Activated T-cell treated with anti-CD3 and anti-CD28 coated beads, Interleukin-2, amount 50 U/mL, for 4 hours (primary cell): ENCODE data around the gene RASL12. TPM values are rescaled to one million over a fixed set of nuclear protein-coding genes. Genes with fewer than 3 reads are reported as not detected.
A peak's percentile ranks its signal among the peaks of the same experiment; 100 is the strongest.
"Not testable (repeated sequence)": the region's sequence is repeated elsewhere in the genome, so short reads cannot be mapped to it uniquely, and the experiment has no call there.

Experiments used
- ATAC-seq, 2 donors: fragments of 200-7000 bp; cut with Tn5 transposase; one replicate each; pipeline ENCODE4 v1.10.0; 2021
- DNase-seq: peaks from one replicate; pipeline ENCODE4 v3.0.0-alpha.2; 2020
- H3K27me3 Mint-ChIP-seq: one replicate; pipeline ENCODE4 v1.8.0; 2021; ENCODE audit warnings: low read depth, mixed read lengths
- H3K36me3 Mint-ChIP-seq: one replicate; pipeline ENCODE4 v1.8.0; 2022; ENCODE audit warnings: mixed read lengths; ENCODE audit not compliant: insufficient read depth
- H3K4me1 Mint-ChIP-seq: one replicate; pipeline ENCODE4 v1.8.0; 2021; ENCODE audit warnings: low read depth, mixed read lengths
- H3K4me3 Mint-ChIP-seq: one replicate; pipeline ENCODE4 v1.8.0; 2021; ENCODE audit warnings: mild to moderate bottlenecking, moderate library complexity, mixed read lengths
- H3K9me3 Mint-ChIP-seq: one replicate; pipeline ENCODE4 v1.8.0; 2021; ENCODE audit warnings: mixed read lengths
- total RNA-seq, 3 donors: library from RNA; stranded (reverse); gene quantifications; one replicate each; pipeline ENCODE4 v1.2.1, GENCODE V29; 2021

RASL12 gene, protein sequence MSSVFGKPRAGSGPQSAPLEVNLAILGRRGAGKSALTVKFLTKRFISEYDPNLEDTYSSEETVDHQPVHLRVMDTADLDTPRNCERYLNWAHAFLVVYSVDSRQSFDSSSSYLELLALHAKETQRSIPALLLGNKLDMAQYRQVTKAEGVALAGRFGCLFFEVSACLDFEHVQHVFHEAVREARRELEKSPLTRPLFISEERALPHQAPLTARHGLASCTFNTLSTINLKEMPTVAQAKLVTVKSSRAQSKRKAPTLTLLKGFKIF
- not detected for total RNA-seq

DNA sequence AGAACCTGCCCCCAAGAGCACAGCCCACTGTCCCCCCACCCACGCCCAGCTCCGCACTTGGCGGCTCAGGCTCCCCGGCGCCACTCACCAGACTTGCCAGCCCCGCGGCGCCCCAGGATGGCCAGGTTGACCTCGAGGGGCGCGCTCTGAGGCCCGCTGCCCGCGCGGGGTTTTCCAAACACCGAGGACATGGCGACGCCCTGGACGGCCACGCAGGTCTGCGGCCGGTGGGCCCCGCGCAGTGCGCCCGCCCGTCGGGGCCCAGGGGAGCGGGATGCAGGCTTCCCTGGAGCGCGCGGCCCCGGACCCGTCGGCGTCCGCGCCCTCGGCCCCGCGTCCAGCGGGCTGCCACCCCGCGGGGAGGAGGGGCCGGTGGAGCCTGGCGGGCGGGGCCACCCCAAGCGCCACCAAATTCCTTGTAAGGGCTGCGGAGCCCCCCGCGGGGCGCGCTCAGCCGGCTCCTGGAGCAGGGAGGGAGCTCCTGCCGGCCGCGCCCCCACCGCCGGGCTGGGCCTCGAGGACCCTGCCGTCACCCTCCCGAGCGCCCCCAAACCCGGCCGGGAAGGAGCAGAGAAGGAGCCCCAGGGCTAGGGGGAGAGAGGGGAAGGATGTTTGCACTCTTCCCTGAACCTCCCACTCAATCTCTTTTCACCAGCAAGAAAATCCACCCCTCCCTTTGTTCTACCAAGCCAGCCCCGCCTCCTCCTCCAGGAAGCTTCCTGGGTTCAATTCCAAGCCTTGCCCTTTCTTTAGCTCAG is at the start of gene RASL12:
Gene RASL12 (minus strand): TSS at position 347 of the 758 bp plus-strand sequence. CDS start 156 bp downstream, at position 191.
- Mint-ChIP-seq H3K9me3 (no peaks in the 10 kb centered on the region), H3K4me1 (peaks cover 8% of the 10 kb centered on the region), H3K4me3 (peak within 1 kb of the TSS; percentile 42), H3K36me3 (no peaks in the 10 kb centered on the region), H3K27me3 (peaks cover 39% of the 10 kb centered on the region)
- DNase-seq (no peak), ATAC-seq (peak; percentile 18 to 32)

DNA sequence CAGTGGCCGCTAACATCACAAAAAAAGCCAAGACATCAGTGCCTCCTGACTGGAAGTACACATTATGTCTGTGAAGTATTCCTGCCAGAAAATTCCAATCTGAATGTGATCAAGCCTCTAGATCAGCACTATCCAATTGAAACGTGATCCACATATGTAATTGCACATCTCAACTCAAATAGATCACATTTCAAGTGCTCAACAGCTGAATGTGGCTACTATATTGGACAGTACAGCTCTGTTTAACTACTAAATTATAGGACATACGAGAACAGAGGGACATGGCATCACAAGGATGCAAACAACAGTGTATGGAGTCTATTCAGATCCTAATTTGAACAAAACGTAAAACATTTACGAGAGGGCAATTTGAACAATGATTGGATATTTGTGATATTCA is 47.8 kb upstream of the RASL12 start:
- Mint-ChIP-seq H3K27me3 (no peaks in the 10 kb centered on the region), H3K4me1 (no peaks in the 10 kb centered on the region), H3K36me3 (peaks cover 49% of the 10 kb centered on the region)

GRCh38 chr15:65115086-65115485 is 47.3 kb upstream of the RASL12 start, which contains the start of gene UBAP1L:
Gene UBAP1L, minus strand, starts transcription at chr15:65115200. Its CDS starts 8,985 bp downstream, at chr15:65106215.
- Mint-ChIP-seq H3K4me3 (no peak within 1 kb of the TSS), H3K36me3 (peaks cover 49% of the 10 kb centered on the region), H3K4me1 (no peaks in the 10 kb centered on the region), H3K9me3 (no peaks in the 10 kb centered on the region), H3K27me3 (no peaks in the 10 kb centered on the region)
- ATAC-seq: no peak
- no peak for DNase-seq

More for the DNA sequence above, 47.8 kb upstream of the RASL12 start:
- Mint-ChIP-seq H3K9me3 (no peaks in the 10 kb centered on the region), H3K4me3 (no peak overlapping the region)
- DNase-seq (no peak), ATAC-seq (no peak)

DNA sequence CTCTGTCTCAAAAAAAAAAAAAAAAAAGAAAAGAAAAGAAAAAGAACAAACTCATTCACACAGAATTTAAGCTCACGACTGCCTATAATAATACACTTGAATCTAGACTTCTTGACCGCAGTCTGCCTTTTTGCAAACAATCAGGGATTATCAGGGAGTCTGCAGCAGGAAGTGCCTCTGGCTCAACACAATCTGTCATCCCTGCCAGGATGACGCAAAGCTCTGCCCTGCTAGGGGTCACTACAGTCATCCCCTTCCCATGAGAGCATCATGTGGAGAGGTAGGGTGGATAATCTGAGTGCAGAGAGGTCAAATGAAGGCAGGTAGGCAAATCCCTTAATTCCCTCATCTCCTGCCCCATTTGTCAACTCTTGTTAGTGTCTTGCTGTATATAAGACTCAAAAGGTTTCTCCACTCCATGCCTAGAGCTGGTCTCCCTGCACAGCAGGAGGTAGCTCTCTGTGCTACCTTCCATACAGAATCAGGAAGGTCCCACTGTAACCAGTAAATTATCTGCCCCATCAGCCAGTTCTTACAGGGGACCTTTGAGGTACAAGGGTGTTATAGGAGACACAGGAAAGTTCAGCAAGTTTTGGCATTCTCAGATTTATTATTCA is 43.0 kb upstream of the RASL12 start:
- Mint-ChIP-seq H3K4me1 (no peaks in the 10 kb centered on the region), H3K27me3 (no peaks in the 10 kb centered on the region), H3K36me3 (peaks cover 28% of the 10 kb centered on the region), H3K4me3 (no peak overlapping the region), H3K9me3 (no peaks in the 10 kb centered on the region)
- ATAC-seq: no peak
- DNase-seq: no peak

GRCh38 chr15:65106011-65106590 is 38.3 kb upstream of the RASL12 start:
- no peak overlapping the region for H3K4me3 Mint-ChIP-seq
- H3K36me3 Mint-ChIP-seq: peaks cover 17% of the 10 kb centered on the region
- peaks cover 5% of the 10 kb centered on the region for H3K4me1 Mint-ChIP-seq
- H3K27me3 Mint-ChIP-seq: no peaks in the 10 kb centered on the region
- no peaks in the 10 kb centered on the region for H3K9me3 Mint-ChIP-seq
- ATAC-seq (no peak), DNase-seq (no peak)

DNA sequence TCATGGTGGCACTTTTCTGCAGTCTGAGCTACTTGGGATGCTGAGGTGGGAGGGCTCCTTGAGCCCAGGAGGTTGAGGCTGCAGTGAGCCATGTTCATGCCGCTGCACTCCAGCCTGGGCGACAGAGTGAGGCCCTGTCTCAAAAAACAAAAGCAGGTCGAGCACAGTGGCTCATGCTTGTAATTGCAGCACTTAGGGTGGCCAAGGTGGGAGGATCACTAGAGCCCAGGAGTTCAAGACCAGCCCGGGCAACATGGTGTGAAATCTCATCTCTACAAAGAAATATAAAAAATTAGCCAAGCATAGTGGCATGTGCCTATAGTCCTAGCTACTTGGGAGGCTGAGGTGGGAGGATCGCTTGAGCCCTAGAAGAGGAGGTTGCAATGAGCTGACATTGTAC is 37.2 kb upstream of the RASL12 start:
- H3K36me3 Mint-ChIP-seq: peaks cover 14% of the 10 kb centered on the region
- no peaks in the 10 kb centered on the region for H3K27me3 Mint-ChIP-seq
- H3K4me1 Mint-ChIP-seq: peaks cover 5% of the 10 kb centered on the region
- DNase-seq: no peak
- H3K4me3 Mint-ChIP-seq: no peak overlapping the region
- no peak for ATAC-seq
- H3K9me3 Mint-ChIP-seq: no peaks in the 10 kb centered on the region

DNA sequence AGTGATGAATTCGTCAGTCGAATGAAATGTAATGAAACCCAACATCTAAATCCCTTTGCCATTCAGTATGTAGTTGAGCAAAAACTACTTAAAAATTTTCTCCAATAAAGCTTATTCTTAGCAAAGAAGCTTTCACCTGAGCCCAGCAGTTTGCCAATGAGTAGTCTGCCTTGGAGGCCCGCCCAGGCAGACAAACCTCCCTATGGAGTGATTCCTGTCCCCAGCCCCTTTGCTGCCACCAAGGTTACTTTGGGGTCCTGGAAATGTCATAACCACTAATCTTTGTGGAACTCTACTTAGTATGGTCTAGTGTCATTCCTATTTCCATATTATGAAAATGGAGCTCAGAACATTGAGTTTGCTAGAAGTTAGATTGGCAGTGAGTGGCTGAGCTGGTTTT is 35.1 kb upstream of the RASL12 start:
- no peak for DNase-seq
- Mint-ChIP-seq H3K27me3 (no peaks in the 10 kb centered on the region), H3K4me3 (no peak overlapping the region), H3K36me3 (peaks cover 26% of the 10 kb centered on the region), H3K9me3 (no peaks in the 10 kb centered on the region), H3K4me1 (peaks cover 5% of the 10 kb centered on the region)
- ATAC-seq: no peak

- DNase-seq (no peak), ATAC-seq (no peak)
- H3K27me3 Mint-ChIP-seq: no peaks in the 10 kb centered on the region
- peaks cover 5% of the 10 kb centered on the region for H3K4me1 Mint-ChIP-seq
- no peaks in the 10 kb centered on the region for H3K9me3 Mint-ChIP-seq
- peaks cover 26% of the 10 kb centered on the region for H3K36me3 Mint-ChIP-seq
- no peak overlapping the region for H3K4me3 Mint-ChIP-seq
Observed at GRCh38 chr15:65101891-65102708, 34.3 kb upstream of the RASL12 start.

- Mint-ChIP-seq H3K4me1 (peaks cover 5% of the 10 kb centered on the region), H3K4me3 (no peak overlapping the region), H3K9me3 (no peaks in the 10 kb centered on the region), H3K27me3 (no peaks in the 10 kb centered on the region), H3K36me3 (peaks cover 26% of the 10 kb centered on the region)
- ATAC-seq: no peak
- peak; percentile 52 for DNase-seq
Observed at GRCh38 chr15:65101411-65101890, 33.7 kb upstream of the RASL12 start.

- ATAC-seq (no peak), DNase-seq (no peak)
- H3K4me3 Mint-ChIP-seq: no peak overlapping the region
- H3K4me1 Mint-ChIP-seq: peaks cover 5% of the 10 kb centered on the region
- no peaks in the 10 kb centered on the region for H3K9me3 Mint-ChIP-seq
- no peaks in the 10 kb centered on the region for H3K27me3 Mint-ChIP-seq
- peaks cover 28% of the 10 kb centered on the region for H3K36me3 Mint-ChIP-seq
Observed at GRCh38 chr15:65100442-65100841, 32.7 kb upstream of the RASL12 start.

- not testable (repeated sequence) for H3K9me3 Mint-ChIP-seq
Observed at GRCh38 chr15:65099801-65100200, 32.0 kb upstream of the RASL12 start.

DNA sequence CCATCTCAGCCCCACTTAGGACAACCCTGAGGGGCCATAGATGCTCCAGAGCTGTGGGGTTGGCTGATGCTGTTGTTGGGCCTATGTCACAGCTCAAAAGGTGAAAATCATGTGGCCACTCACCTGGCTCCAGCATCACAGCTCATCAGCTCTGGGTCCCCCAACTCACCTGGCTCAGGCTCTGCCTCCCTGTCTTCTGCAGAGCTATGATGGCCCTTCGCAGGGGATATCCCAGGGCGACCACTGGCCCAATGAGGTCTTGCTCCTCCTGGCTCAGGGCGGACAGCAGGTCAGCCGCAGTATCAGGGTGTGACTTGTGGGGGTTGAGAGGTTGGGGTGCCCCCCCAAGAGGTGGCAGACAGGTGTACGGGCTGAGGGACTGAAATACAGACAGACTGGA is 31.5 kb upstream of the RASL12 start:
- H3K4me3 Mint-ChIP-seq: no peak overlapping the region
- DNase-seq: no peak
- H3K9me3 Mint-ChIP-seq: no peaks in the 10 kb centered on the region

More at GRCh38 chr15:65099801-65100200, 32.0 kb upstream of the RASL12 start:
- not testable (repeated sequence) for H3K27me3 Mint-ChIP-seq, H3K4me3 Mint-ChIP-seq, ATAC-seq, DNase-seq, H3K4me1 Mint-ChIP-seq
- peaks cover 28% of the 10 kb centered on the region for H3K36me3 Mint-ChIP-seq

GRCh38 chr15:65097651-65098263 is 30.0 kb upstream of the RASL12 start:
- peaks cover 5% of the 10 kb centered on the region for H3K4me1 Mint-ChIP-seq
- DNase-seq (no peak), ATAC-seq (no peak)
- H3K27me3 Mint-ChIP-seq: no peaks in the 10 kb centered on the region
- H3K36me3 Mint-ChIP-seq: peaks cover 23% of the 10 kb centered on the region
- H3K4me3 Mint-ChIP-seq: no peak overlapping the region
- H3K9me3 Mint-ChIP-seq: no peaks in the 10 kb centered on the region

More for the DNA sequence above, 31.5 kb upstream of the RASL12 start:
- Mint-ChIP-seq H3K27me3 (no peaks in the 10 kb centered on the region), H3K36me3 (peaks cover 28% of the 10 kb centered on the region), H3K4me1 (peaks cover 5% of the 10 kb centered on the region)
- ATAC-seq: no peak
